Suprapubic skin (tissue), 4 donors: ENCODE results near the gene GRAMD4. TPM values are rescaled to one million over a fixed set of nuclear protein-coding genes. Genes with fewer than 3 reads are reported as not detected.
A peak's percentile ranks its signal among the peaks of the same experiment; 100 is the strongest.

Experiments
- DNase-seq, 2 donors: peaks; one replicate each; pipeline ENCODE4 v3.0.0-alpha.2; 2019; ENCODE audit warnings: low spot score in 2 of 2
- H3K27ac ChIP-seq: fragments of 200-600 bp; sonication (generic); one replicate; pipeline ENCODE4 v1.5.1; 2019
- H3K27me3 ChIP-seq: fragments of 200-600 bp; sonication (generic); one replicate; pipeline ENCODE4 v1.5.1; 2019
- H3K36me3 ChIP-seq: fragments of 200-600 bp; sonication (generic); one replicate; pipeline ENCODE4 v1.5.1; 2019
- H3K4me1 ChIP-seq: fragments of 200-600 bp; sonication (generic); one replicate; pipeline ENCODE4 v1.5.1; 2019
- H3K4me3 ChIP-seq: fragments of 200-600 bp; sonication (generic); one replicate; pipeline ENCODE4 v1.5.1; 2019; ENCODE audit warnings: mild to moderate bottlenecking
- H3K9me3 ChIP-seq: fragments of 200-600 bp; sonication (generic); one replicate; pipeline ENCODE4 v1.5.1; 2019
- CTCF ChIP-seq, 2 donors: fragments of 200-600 bp in 1 of 2; fragments of 450-650 bp in 1 of 2; sonication (generic) in 1 of 2; IDR thresholded peaks; one replicate each; pipeline ENCODE4 v1.5.1; 2016 to 2019; ENCODE audit warnings: antibody characterized with exemption in 2 of 2, mild to moderate bottlenecking in 1 of 2, moderate library complexity in 1 of 2
- EP300 ChIP-seq: sonication (generic); formaldehyde crosslinking; IDR thresholded peaks from one replicate; pipeline ENCODE4 v1.6.1; 2017; ENCODE audit warnings: antibody characterized with exemption
- POLR2A ChIP-seq, 2 donors: fragments of 450-650 bp; IDR thresholded peaks; one replicate each; pipeline ENCODE4 v1.6.1; 2017; ENCODE audit warnings: antibody characterized with exemption in 2 of 2, mild to moderate bottlenecking in 2 of 2, moderate library complexity in 2 of 2
- POLR2AphosphoS5 ChIP-seq, 3 donors: sonication (generic); formaldehyde crosslinking; IDR thresholded peaks; one replicate each; pipeline ENCODE4 v1.6.1; 2017; ENCODE audit warnings: antibody characterized with exemption in 3 of 3
- WGBS: methylation state at CpG from one replicate; pipeline ENCODE4 v1.1.5; 2018; 5-methylcytosine and 5-hydroxymethylcytosine counted together
- total RNA-seq, 4 donors: library from RNA; depleted of rRNA; stranded (reverse); fragments of >200 nt; gene quantifications; one replicate each; pipeline ENCODE4 v1.1.0, GENCODE V29; 2016

Gene GRAMD4
- total RNA-seq, 4 donors from 2014 or later = 64.1 to 230 (median 164) TPM

- Histone ChIP-seq H3K9me3 (no peaks in the 10 kb centered on the region), H3K36me3 (no peaks in the 10 kb centered on the region), H3K4me3 (no peak overlapping the region), H3K27ac (no peak overlapping the region), H3K4me1 (peaks cover 76% of the 10 kb centered on the region), H3K27me3 (no peaks in the 10 kb centered on the region)
- peak in 1 of 2 donors; percentile 46 for DNase-seq
- WGBS = 75% methylated on average over 11 of the region's 13 CpGs
- TF ChIP-seq CTCF (IDR thresholded peaks at IDR 0.05) (no peak), POLR2AphosphoS5 (IDR thresholded peaks at IDR 0.05) (no peak), EP300 (no peak), POLR2A (IDR thresholded peaks at IDR 0.05) (no peak)
These were observed 39.1 kb upstream of the GRAMD4 start for GRCh38 chr22:46580940-46581537.

GRCh38 chr22:46581538-46582244 is 38.5 kb upstream of the GRAMD4 start:
- no peaks in the 10 kb centered on the region for H3K27me3 ChIP-seq
- TF ChIP-seq POLR2A (IDR thresholded peaks at IDR 0.05) (no peak), EP300 (no peak), CTCF (IDR thresholded peaks at IDR 0.05) (no peak), POLR2AphosphoS5 (IDR thresholded peaks at IDR 0.05) (no peak)
- no peak overlapping the region for H3K27ac ChIP-seq
- H3K4me1 ChIP-seq = peaks cover 77% of the 10 kb centered on the region
- 79% methylated on average over 10 of the region's 14 CpGs for WGBS
- H3K36me3 ChIP-seq = no peaks in the 10 kb centered on the region
- no peak overlapping the region for H3K4me3 ChIP-seq
- no peaks in the 10 kb centered on the region for H3K9me3 ChIP-seq
- peak in 1 of 2 donors; percentile 64 for DNase-seq

GRCh38 chr22:46582281-46582933 is 37.8 kb upstream of the GRAMD4 start:
- Histone ChIP-seq H3K36me3 (no peaks in the 10 kb centered on the region), H3K4me1 (peaks cover 84% of the 10 kb centered on the region), H3K27ac (no peak overlapping the region), H3K9me3 (no peaks in the 10 kb centered on the region), H3K27me3 (no peaks in the 10 kb centered on the region), H3K4me3 (no peak overlapping the region)
- peak in 1 of 2 donors; percentile 59 for DNase-seq
- TF ChIP-seq CTCF (IDR thresholded peaks at IDR 0.05) (no peak), POLR2A (IDR thresholded peaks at IDR 0.05) (no peak)
- WGBS = 87% methylated on average over 14 of the region's 14 CpGs

GRCh38 chr22:46583571-46583970 is 36.6 kb upstream of the GRAMD4 start:
- Histone ChIP-seq H3K27ac (no peak overlapping the region), H3K36me3 (no peaks in the 10 kb centered on the region), H3K9me3 (no peaks in the 10 kb centered on the region), H3K4me1 (peaks cover 84% of the 10 kb centered on the region), H3K4me3 (no peak overlapping the region), H3K27me3 (no peaks in the 10 kb centered on the region)
- TF ChIP-seq CTCF (IDR thresholded peaks at IDR 0.05) = no peak
- DNase-seq = peak in 1 of 2 donors; percentile 52
- 92% methylated on average over 9 of the region's 11 CpGs for WGBS
